ENCODE measurements around the gene APLP2.
"Not testable (repeated sequence)": the region's sequence is repeated elsewhere in the genome, so short reads cannot be mapped to it uniquely, and the experiment has no call there.

Gene APLP2

GRCh38 chr11:130086669-130087068 lies 17.0 kb downstream of the APLP2 start:
- no peak for DNase-seq
- in situ Hi-C loops (cut with HindIII; ENCODE audit: low pct_ligation_motif_present, low pct_unique_long_range_greater_than_20kb, low sequenced_read_pairs), result no loop called here

- in situ Hi-C loops (cut with HindIII; ENCODE audit: low pct_ligation_motif_present, low pct_unique_long_range_greater_than_20kb, low sequenced_read_pairs), result no loop called here
- DNase-seq, result peak; percentile 55
Measured at GRCh38 chr11:130087294-130087926, 17.7 kb downstream of the APLP2 start.

DNA sequence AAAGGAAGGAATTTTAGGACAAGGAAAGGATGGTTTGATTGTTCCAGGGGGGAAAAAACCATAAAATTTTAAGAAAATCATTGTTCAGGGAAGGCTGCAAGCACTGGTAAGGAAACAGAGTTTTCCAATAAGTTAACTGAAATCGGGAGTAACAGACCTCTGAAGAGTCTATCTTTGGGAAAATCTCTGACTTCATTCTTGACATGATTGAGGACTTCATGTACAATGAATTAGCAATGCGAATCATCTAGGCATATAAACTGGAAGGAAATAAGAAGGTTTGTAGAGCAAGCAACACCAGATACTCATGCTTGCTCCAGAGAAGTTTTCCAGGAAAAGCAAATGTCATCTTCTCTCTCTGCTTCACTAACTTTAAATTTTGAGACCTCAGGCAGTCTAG lies 18.5 kb downstream of the APLP2 start:
- DNase-seq, result no peak
- in situ Hi-C loops (cut with HindIII; ENCODE audit: low pct_ligation_motif_present, low pct_unique_long_range_greater_than_20kb, low sequenced_read_pairs), result no loop called here

DNA sequence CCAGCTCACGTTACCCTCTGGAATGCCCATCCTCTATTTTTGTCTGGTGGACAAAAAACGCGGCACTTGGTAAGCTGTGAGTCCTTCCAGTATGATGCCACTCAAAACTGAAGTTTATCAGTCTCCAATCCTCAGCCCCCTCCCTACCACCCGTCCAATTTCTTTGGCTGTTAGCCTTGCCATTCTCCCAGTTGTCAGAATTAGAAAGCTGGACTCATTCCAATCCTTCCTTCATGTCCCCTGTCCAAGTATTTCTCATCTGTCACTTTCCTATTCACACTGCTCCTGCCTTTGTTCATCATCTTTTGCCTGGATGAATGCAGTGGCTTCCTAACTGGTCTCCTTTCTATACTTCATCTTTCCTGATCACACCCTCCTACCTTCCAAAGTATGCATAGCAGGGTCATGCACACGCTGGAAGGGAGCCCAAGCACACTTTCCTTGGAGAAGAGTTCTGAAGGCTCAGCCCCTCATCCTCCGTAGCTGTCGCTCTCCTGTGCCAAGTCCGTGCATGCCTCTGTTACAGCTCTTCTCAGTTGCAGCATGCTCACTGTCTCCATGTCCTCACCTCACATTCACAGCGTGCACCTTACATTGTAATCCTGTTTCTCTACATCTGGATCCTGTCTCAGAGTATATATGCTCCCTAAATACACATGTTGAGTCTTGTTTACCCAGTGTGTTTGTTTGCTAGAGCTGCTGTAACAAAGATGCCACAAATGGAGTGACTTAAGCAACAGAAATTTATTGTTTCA lies 19.4 kb downstream of the APLP2 start:
- DNase-seq, result no peak
- in situ Hi-C loops (cut with HindIII; ENCODE audit: low pct_ligation_motif_present, low pct_unique_long_range_greater_than_20kb, low sequenced_read_pairs), result no loop called here

GRCh38 chr11:130089674-130090073 lies 20.0 kb downstream of the APLP2 start:
- no peak for DNase-seq
- in situ Hi-C loops (cut with HindIII; ENCODE audit: low pct_ligation_motif_present, low pct_unique_long_range_greater_than_20kb, low sequenced_read_pairs), result no loop called here

DNA sequence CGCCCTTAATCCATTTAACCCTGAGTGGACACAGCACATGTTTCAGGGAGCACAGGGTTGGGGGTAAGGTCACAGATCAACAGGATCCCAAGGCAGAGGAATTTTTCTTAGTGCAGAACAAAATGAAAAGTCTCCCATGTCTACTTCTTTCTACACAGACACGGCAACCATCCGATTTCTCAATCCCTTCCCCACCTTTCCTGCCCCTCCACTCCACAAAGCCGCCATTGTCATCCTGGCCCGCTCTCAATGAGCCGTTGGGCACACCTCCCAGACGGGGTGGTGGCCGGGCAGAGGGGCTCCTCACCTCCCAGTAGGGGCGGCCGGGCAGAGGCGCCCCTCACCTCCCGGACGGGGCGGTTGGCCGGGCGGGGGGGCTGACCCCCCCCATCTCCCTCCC lies 20.8 kb downstream of the APLP2 start:
- DNase-seq; in situ Hi-C loops (cut with HindIII; ENCODE audit: low pct_ligation_motif_present, low pct_unique_long_range_greater_than_20kb, low sequenced_read_pairs): not testable (repeated sequence)

- in situ Hi-C loops (cut with HindIII; ENCODE audit: low pct_ligation_motif_present, low pct_unique_long_range_greater_than_20kb, low sequenced_read_pairs), result not testable (repeated sequence)
Measured at GRCh38 chr11:130091169-130091568, 21.5 kb downstream of the APLP2 start.

GRCh38 chr11:130092661-130093060 lies 23.0 kb downstream of the APLP2 start:
- in situ Hi-C loops (cut with HindIII; ENCODE audit: low pct_ligation_motif_present, low pct_unique_long_range_greater_than_20kb, low sequenced_read_pairs), result no loop called here
- DNase-seq, result no peak

More at GRCh38 chr11:130091169-130091568, 21.5 kb downstream of the APLP2 start:
- DNase-seq, result not testable (repeated sequence)

GRCh38 chr11:130094614-130095013 lies 24.9 kb downstream of the APLP2 start:
- DNase-seq, result no peak
- in situ Hi-C loops (cut with HindIII; ENCODE audit: low pct_ligation_motif_present, low pct_unique_long_range_greater_than_20kb, low sequenced_read_pairs), result no loop called here

DNA sequence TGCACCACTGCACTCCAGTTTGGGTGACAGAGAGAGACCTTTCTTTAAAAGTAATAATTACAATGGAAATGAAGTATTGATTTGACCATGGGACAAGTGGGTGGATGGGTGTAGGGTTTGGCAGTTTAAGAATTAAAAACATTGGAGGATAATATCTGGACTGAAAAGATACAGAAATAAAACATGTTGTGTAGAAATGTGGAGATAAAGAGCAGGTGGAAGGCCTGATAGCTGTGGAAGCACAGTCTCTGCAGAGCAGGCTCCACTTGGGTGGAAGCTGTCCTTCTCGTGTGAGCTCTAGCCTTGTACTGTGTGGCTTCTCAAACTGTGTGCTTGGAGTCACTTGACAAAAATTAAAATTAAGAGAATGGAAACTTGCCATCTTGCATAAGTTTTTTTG lies 25.6 kb downstream of the APLP2 start:
- in situ Hi-C loops (cut with HindIII; ENCODE audit: low pct_ligation_motif_present, low pct_unique_long_range_greater_than_20kb, low sequenced_read_pairs), result no loop called here
- no peak for DNase-seq

DNA sequence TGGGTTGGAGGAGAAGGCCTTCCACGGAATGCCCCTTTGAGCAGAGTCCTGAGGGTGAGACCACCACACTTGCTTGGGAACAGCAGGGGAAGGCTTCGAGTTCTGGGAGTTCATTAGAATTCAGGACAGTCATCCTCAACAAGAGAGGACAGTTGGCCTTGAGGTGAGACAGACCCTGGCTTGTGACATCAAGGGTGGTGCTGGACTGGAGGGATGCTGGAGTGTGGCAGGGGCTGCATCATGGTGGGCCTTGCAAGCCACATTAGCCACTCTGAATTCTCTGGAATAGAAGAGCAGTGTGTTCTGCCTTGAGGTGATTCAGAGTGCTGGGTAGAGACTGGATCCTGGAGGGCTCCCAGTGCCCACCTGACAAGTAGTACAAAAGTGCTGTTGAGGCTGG lies 26.3 kb downstream of the APLP2 start:
- in situ Hi-C loops (cut with HindIII; ENCODE audit: low pct_ligation_motif_present, low pct_unique_long_range_greater_than_20kb, low sequenced_read_pairs), result no loop called here
- DNase-seq, result no peak

DNA sequence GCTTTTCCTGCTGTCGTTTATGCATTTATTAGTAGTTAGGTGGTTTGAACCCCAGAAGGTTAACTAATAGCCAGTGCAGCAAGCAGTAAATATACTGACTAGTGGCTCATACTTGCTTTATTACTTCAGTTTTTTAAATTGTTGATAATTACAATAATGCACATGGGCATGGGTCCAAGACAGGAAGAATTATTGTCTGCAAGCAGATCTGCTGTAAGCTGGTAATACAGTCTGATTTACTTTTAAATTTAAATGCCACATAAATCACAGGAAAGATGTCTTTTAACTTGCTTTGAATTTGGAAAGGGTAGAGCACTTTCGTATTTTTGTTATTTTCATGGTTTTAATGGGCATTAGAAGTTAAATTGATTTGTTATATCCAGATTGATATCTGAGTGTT lies 27.1 kb downstream of the APLP2 start:
- in situ Hi-C loops (cut with HindIII; ENCODE audit: low pct_ligation_motif_present, low pct_unique_long_range_greater_than_20kb, low sequenced_read_pairs), result no loop called here
- DNase-seq, result no peak

GRCh38 chr11:130097285-130097684 lies 27.6 kb downstream of the APLP2 start:
- no peak for DNase-seq
- in situ Hi-C loops (cut with HindIII; ENCODE audit: low pct_ligation_motif_present, low pct_unique_long_range_greater_than_20kb, low sequenced_read_pairs), result no loop called here

DNA sequence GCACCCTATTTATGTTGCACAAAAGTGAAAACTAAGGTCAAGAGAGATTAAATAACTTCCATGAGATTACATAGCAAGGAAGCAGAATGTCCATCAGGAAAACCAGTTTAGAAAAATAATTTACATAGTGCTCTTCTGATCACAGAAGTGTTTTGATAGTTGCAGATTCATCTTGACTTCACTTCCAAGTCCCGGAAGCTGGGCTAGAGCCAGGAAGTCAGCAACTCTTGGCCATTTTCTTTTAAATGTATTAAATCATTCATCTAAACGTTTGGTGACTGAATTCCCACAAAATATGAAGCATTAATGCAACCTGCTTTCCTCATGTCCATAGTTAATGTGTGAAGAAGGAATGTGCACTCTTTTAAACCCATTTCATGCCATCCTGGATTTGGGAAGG lies 29.7 kb downstream of the APLP2 start:
- in situ Hi-C loops (cut with HindIII; ENCODE audit: low pct_ligation_motif_present, low pct_unique_long_range_greater_than_20kb, low sequenced_read_pairs), result no loop called here
- no peak for DNase-seq

DNA sequence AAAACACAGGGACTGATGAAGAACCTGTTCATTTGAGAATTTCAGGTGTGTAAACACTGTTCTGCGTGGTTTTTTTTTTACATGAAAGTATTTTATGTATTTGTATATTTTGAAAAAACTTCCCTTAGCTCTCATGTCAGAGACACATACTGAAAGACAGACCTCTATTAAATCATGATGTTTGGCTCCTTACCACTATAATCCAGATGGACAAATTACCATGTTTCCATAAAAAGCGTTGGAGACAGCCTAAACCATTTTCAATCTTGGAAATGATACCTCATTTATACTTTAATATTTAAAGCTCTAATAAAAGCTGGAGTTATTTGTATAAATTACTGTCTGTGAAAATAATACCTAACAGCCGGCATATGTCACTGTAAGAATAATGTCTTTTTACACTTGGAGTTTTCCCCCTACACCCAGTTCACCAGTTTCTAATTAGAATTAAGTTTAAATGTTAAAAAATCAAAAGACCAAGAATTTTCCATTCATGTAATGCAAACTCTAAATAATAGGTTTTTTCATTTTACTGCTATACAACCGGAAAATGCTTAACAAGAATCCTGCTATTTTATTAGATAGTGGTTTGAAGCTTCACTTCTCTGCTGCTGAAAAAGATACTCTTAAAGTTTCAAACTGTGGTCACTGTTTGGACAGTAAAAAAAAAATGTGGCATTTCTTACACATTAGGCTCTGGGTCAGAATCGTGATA lies 30.8 kb downstream of the APLP2 start:
- in situ Hi-C loops (cut with HindIII; ENCODE audit: low pct_ligation_motif_present, low pct_unique_long_range_greater_than_20kb, low sequenced_read_pairs), result no loop called here
- DNase-seq, result no peak

DNA sequence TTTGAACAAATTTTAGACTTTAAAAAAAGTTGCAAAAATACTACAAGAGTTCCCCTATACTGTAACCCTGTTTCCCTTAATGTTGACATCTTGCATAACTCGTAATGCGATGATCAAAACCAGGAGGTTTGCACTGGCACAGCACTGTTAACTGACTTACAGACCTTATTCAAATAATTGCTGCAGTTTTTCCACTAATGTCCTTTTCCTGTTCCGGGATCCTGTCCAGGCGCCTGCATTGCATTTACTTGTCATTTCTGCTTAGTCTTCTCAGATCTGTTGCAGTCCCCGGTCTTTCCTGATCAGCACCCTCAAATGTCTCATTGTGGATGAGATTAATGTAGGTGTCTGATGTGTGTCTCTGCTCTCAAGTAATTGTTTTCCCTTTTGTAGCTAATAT lies 32.0 kb downstream of the APLP2 start:
- no peak for DNase-seq
- in situ Hi-C loops (cut with HindIII; ENCODE audit: low pct_ligation_motif_present, low pct_unique_long_range_greater_than_20kb, low sequenced_read_pairs), result no loop called here

DNA sequence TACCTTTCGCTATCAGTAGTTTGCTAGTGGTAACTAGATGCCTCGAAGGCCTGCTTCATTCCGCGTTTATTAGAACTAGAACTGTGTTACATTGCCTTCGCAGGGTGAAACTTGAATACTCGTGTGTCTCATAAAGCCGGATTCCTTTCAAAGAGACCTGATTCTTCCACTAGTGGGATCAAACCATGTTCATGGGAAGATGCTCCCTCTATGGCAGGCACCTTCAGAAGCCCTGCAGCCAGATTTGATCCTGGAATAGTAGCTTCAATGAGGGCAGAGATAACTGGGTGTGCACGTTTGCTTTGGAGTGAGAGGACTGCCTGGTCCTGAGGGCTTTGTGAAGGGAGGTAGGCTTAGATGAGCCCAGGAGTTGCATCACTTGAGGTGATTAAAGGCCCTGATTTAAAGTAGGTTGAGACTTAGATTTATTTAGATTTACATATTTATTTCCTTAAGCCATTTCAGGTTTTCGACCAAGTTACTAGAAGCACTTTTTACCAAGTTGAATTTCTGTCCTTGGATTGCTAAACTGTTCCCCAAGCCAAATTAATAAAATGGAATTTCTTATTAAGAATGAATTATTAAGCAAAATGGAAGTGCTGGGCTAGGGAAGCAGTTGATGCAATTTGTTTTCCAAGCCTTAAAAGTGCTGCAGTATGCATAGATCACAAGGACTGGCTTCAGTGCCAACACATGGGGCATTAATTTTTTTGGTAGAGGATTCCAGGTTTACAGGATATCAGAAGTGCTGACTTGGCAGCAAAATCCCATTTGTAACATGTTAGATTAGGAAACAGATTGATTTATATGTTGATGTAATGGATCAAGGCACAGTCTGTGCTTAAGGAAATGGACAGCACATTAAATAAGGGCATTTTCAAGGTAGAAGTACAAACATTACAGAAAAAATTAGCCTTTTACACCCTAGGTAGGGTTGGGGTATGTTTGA lies 32.9 kb downstream of the APLP2 start:
- in situ Hi-C loops (cut with HindIII; ENCODE audit: low pct_ligation_motif_present, low pct_unique_long_range_greater_than_20kb, low sequenced_read_pairs), result no loop called here
- no peak for DNase-seq

DNA sequence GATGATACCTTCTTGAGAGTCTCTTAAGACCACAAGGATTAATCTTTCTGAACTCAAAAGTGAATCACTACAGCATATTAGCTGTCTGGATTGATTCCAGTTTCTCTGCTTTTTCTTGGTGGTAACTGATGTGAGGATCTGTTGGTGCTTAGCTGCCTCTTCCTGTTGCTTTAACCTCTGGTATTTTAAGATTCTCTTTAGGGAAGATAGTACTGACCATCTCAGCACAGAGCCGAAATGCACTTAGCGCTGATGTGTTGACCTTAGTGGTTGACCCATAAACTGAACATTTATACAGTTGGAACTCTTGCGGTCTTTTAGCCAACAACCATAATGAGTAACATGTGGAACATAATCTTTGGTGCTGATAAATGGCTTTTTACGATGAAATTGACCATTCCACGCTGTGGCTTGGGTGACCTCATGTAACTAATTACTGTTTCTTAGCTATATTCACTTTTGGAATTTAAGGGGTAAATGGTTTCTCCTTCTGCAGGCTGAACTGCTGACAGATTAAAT lies 33.7 kb downstream of the APLP2 start:
- in situ Hi-C loops (cut with HindIII; ENCODE audit: low pct_ligation_motif_present, low pct_unique_long_range_greater_than_20kb, low sequenced_read_pairs), result no loop called here
- peak; percentile 66 for DNase-seq

Data from ACHN (cell line).